ENCODE data around the gene PCSK7.

Gene PCSK7

DNA sequence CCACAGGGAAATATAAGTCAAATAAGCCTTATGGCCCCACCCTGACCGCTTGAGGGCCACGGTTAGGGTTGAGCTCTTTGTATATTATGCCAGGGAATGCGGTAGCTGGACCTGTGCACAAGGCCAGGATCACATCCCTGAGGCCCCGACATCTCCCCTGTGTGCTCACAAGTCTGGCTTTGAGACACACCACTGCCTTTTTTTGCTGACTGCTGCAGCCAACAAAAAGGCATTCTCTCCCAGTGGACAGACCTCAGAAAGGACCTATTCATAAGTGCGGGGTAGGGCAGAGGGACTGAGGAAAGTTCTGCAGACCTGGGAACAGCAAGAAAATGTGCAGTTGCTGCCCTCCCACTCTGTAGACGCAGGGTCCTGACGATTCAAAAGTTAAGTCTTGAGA, 56.8 kb downstream of the PCSK7 start:
- H2AFZ ChIP-seq (ENCODE audit: low read depth, low read length): no peak overlapping the region
- H3K4me2 ChIP-seq (ENCODE audit: insufficient read depth, low read length): no peak overlapping the region
- no peaks in the 10 kb centered on the region for H3K79me2 ChIP-seq (ENCODE audit: insufficient read depth, low read length)
- no peaks in the 10 kb centered on the region for H3K27me3 ChIP-seq (ENCODE audit: insufficient read depth, low read length, poor library complexity)
- peaks cover 20% of the 10 kb centered on the region for H3K36me3 ChIP-seq (ENCODE audit: insufficient read depth, low read length)
- no peak overlapping the region for H3K9ac ChIP-seq (ENCODE audit: low read depth, low read length)
- H3K9me3 ChIP-seq (ENCODE audit: insufficient read depth, low read length, severe bottlenecking): no peaks in the 10 kb centered on the region
- DNase-seq: no peak
- H3K27ac ChIP-seq (ENCODE audit: low read length): no peak overlapping the region
- no peak overlapping the region for H3K4me3 ChIP-seq (ENCODE audit: low read depth in 1 of 2, low read length in 2 of 2)
- no peak for TF ChIP-seq EZH2 (IDR thresholded peaks at IDR 0.05; ENCODE audit: borderline replicate concordance, low read depth, low read length, severe bottlenecking)
- TF ChIP-seq, protein P1, sequence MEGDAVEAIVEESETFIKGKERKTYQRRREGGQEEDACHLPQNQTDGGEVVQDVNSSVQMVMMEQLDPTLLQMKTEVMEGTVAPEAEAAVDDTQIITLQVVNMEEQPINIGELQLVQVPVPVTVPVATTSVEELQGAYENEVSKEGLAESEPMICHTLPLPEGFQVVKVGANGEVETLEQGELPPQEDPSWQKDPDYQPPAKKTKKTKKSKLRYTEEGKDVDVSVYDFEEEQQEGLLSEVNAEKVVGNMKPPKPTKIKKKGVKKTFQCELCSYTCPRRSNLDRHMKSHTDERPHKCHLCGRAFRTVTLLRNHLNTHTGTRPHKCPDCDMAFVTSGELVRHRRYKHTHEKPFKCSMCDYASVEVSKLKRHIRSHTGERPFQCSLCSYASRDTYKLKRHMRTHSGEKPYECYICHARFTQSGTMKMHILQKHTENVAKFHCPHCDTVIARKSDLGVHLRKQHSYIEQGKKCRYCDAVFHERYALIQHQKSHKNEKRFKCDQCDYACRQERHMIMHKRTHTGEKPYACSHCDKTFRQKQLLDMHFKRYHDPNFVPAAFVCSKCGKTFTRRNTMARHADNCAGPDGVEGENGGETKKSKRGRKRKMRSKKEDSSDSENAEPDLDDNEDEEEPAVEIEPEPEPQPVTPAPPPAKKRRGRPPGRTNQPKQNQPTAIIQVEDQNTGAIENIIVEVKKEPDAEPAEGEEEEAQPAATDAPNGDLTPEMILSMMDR (IDR thresholded peaks at IDR 0.05; ENCODE audit: borderline replicate concordance, extremely low read depth, low read length, poor library complexity, severe bottlenecking): no peak
- H4K20me1 ChIP-seq (ENCODE audit: insufficient read depth, low read length): peaks cover 7% of the 10 kb centered on the region; the same call in 1 of the 2 replicates
- no peak for ATAC-seq (ENCODE audit: insufficient read depth, low read depth)
- H3K4me1 ChIP-seq (ENCODE audit: insufficient read depth, low read length): peaks cover 20% of the 10 kb centered on the region

DNA sequence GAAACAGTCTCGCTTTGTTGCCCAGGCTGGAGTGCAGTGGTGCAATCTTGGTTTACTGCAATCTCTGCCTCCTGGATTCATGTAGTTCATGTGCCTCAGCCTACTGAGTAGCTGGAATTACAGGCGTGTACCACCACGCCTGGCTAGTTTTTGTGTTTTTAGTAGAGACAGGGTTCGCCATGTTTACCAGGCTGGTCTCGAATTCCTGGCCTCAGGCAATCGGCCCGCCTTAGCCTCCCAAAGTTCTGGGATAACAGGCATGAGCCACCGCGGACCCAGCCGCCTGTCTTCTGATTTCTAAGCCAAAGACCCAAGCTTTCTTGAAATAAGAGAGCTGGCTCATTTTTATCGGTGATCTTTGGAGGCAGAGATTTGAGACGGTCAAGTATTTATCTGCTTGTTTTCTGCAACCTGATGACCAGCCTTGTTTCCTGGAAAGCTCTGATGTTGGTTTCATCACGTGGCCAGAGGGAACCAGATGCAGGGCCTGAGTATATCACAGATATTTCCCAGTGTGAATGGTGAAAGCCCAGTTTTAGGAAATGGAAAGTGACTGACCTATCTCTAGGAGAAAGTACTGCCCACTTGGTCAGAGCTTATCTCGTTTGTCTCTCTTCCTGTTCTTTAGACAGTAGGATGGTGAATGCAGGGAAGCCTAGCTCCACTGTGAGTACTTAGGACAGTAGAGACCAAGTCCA, 59.0 kb downstream of the PCSK7 start:
- ATAC-seq (ENCODE audit: insufficient read depth, low read depth) (no peak), DNase-seq (no peak)
- no peaks in the 10 kb centered on the region; the same call in 1 of the 2 replicates for H4K20me1 ChIP-seq (ENCODE audit: insufficient read depth, low read length)
- H3K79me2 ChIP-seq (ENCODE audit: insufficient read depth, low read length): no peaks in the 10 kb centered on the region
- H3K4me2 ChIP-seq (ENCODE audit: insufficient read depth, low read length): no peak overlapping the region
- no peak overlapping the region for H3K9ac ChIP-seq (ENCODE audit: low read depth, low read length)
- peaks cover 41% of the 10 kb centered on the region for H3K36me3 ChIP-seq (ENCODE audit: insufficient read depth, low read length)
- no peak overlapping the region; the same call in 1 of the 2 replicates for H3K27ac ChIP-seq (ENCODE audit: low read length)
- H3K4me1 ChIP-seq (ENCODE audit: insufficient read depth, low read length): peaks cover 4% of the 10 kb centered on the region
- H3K4me3 ChIP-seq (ENCODE audit: low read depth in 1 of 2, low read length in 2 of 2): no peak overlapping the region
- no peaks in the 10 kb centered on the region for H3K27me3 ChIP-seq (ENCODE audit: insufficient read depth, low read length, poor library complexity)
- no peak overlapping the region for H2AFZ ChIP-seq (ENCODE audit: low read depth, low read length)
- H3K9me3 ChIP-seq (ENCODE audit: insufficient read depth, low read length, severe bottlenecking): no peaks in the 10 kb centered on the region
- TF ChIP-seq EZH2 (IDR thresholded peaks at IDR 0.05; ENCODE audit: borderline replicate concordance, low read depth, low read length, severe bottlenecking): no peak
- TF ChIP-seq, protein P1 (IDR thresholded peaks at IDR 0.05; ENCODE audit: borderline replicate concordance, extremely low read depth, low read length, poor library complexity, severe bottlenecking): no peak

DNA sequence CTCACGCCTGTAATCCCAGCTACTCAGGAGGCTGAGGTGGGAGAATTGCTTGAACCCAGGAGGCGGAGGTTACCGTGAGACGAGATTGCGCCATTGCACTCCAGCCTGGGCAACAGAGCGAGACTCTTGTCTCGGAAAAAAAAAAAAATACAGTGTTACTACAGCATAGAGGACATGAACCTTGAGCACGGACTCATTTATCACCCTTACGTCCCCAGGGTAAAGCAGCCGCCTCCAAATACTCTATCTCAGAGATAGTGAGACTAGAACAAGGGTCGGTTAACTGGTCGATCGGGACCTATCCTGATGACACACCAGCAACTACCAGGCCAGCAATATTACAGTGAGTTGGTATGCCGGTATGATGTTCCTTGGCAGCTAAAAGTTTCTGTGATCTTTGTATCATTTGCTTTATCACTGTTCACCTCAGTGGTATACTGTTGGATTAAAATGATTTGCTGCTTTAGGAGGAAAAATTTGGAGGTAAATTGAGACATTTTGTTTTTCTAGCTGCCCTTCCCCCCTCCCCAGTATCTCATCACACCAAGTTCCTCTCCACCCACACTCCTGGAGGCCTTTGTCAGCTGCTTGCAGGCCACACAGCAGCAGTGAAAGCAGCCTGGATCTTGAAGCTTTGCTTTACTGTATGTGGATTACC, 60.3 kb downstream of the PCSK7 start:
- no peak for DNase-seq
- Histone ChIP-seq H3K9me3 (ENCODE audit: insufficient read depth, low read length, severe bottlenecking) (no peaks in the 10 kb centered on the region), H3K4me1 (ENCODE audit: insufficient read depth, low read length) (no peaks in the 10 kb centered on the region), H4K20me1 (ENCODE audit: insufficient read depth, low read length) (peaks cover 6% of the 10 kb centered on the region), H3K4me3 (ENCODE audit: low read depth in 1 of 2, low read length in 2 of 2) (no peak overlapping the region), H3K36me3 (ENCODE audit: insufficient read depth, low read length) (peaks cover 54% of the 10 kb centered on the region), H3K27ac (ENCODE audit: low read length) (no peak overlapping the region), H3K4me2 (ENCODE audit: insufficient read depth, low read length) (no peak overlapping the region), H2AFZ (ENCODE audit: low read depth, low read length) (no peak overlapping the region), H3K9ac (ENCODE audit: low read depth, low read length) (no peak overlapping the region), H3K79me2 (ENCODE audit: insufficient read depth, low read length) (peaks cover 3% of the 10 kb centered on the region; the same call in 1 of the 2 replicates), H3K27me3 (ENCODE audit: insufficient read depth, low read length, poor library complexity) (no peaks in the 10 kb centered on the region)
- ATAC-seq (ENCODE audit: insufficient read depth, low read depth): no peak
- no peak for TF ChIP-seq EZH2 (IDR thresholded peaks at IDR 0.05; ENCODE audit: borderline replicate concordance, low read depth, low read length, severe bottlenecking)
- TF ChIP-seq, protein P1 (IDR thresholded peaks at IDR 0.05; ENCODE audit: borderline replicate concordance, extremely low read depth, low read length, poor library complexity, severe bottlenecking): no peak

All from DND-41 (cell line).